Spleen (tissue), 11 donors: ENCODE data around the gene SEMA4C. TPM values are rescaled to one million over a fixed set of nuclear protein-coding genes. Genes with fewer than 3 reads are reported as not detected.

Experiments
- DNase-seq: peaks from one replicate; pipeline ENCODE4 v3.0.0-alpha.2; 2020
- H3K27ac ChIP-seq, 8 donors: fragments of 200-600 bp; sonication (generic) in 7 of 8; 1 replicate in 4 of 8; 2 replicates in 4 of 8; pipeline versions ENCODE4 v1.5.0 to v1.8.0; 2016 to 2021; ENCODE audit warnings: inconsistent platforms in 4 of 8, mild to moderate bottlenecking in 4 of 8, moderate library complexity in 1 of 8
- H3K27me3 ChIP-seq, 7 donors: fragments of 200-600 bp; sonication (generic) in 6 of 7; replicated peaks in 1 of 7; 1 replicate in 4 of 7; 2 replicates in 3 of 7; pipeline versions ENCODE4 v1.5.0 to v1.8.0; 2016 to 2021; ENCODE audit warnings: inconsistent platforms in 3 of 7, mild to moderate bottlenecking in 1 of 7
- H3K36me3 ChIP-seq, 6 donors: fragments of 200-600 bp; sonication (generic) in 5 of 6; 1 replicate in 4 of 6; 2 replicates in 2 of 6; pipeline versions ENCODE4 v1.5.0 to v1.8.0; 2016 to 2021; ENCODE audit warnings: inconsistent platforms in 2 of 6
- H3K4me1 ChIP-seq, 6 donors: fragments of 200-600 bp; sonication (generic) in 5 of 6; 1 replicate in 3 of 6; 2 replicates in 3 of 6; pipeline versions ENCODE4 v1.5.0 to v1.8.0; 2016 to 2021; ENCODE audit warnings: inconsistent platforms in 3 of 6
- H3K4me3 ChIP-seq, 8 donors: fragments of 200-600 bp; sonication (generic) in 7 of 8; 1 replicate in 4 of 8; 2 replicates in 4 of 8; pipeline versions ENCODE4 v1.5.0 to v1.8.0; 2016 to 2021; ENCODE audit warnings: inconsistent platforms in 4 of 8, mild to moderate bottlenecking in 4 of 8, moderate library complexity in 2 of 8
- H3K9me3 ChIP-seq, 8 donors: fragments of 200-600 bp; sonication (generic) in 7 of 8; 1 replicate in 4 of 8; 2 replicates in 4 of 8; pipeline versions ENCODE4 v1.5.0 to v1.8.0; 2016 to 2021; ENCODE audit warnings: inconsistent platforms in 4 of 8
- POLR2A ChIP-seq, 3 donors: fragments of 450-650 bp; IDR thresholded peaks; one replicate each; pipeline ENCODE4 v1.5.1; 2017; ENCODE audit warnings: antibody characterized with exemption in 3 of 3, mild to moderate bottlenecking in 1 of 3
- POLR2AphosphoS5 ChIP-seq, 3 donors: sonication (generic); formaldehyde crosslinking; IDR thresholded peaks; one replicate each; pipeline ENCODE4 v1.5.1; 2017; ENCODE audit warnings: antibody characterized with exemption in 3 of 3
- WGBS, 5 donors: extraction: QIAGEN DNeasy Blood & Tissue Kit in 3 of 5; methylation state at CpG; one replicate each; pipeline versions ENCODE4 v1.1.5 to v1.1.7; 2013 to 2018; 5-methylcytosine and 5-hydroxymethylcytosine counted together
- intact Hi-C: fragments of 100-400 bp; cut with DNase I; formaldehyde crosslinking; loops from one replicate; pipeline ENCODE4 v1.15.0; 2023; ENCODE audit warnings: low total_unique reads
- polyA plus RNA-seq, 3 donors: library from polyadenylated mRNA; stranded (reverse); fragments of 200-250 nt; gene quantifications; one replicate each; pipeline ENCODE4 v1.2.1, GENCODE V29; 2013
- total RNA-seq, 7 donors: library from RNA; depleted of rRNA in 3 of 7; stranded (reverse); fragments of >200 nt in 3 of 7; fragmentation: NEBNext Ultra II Directional in 4 of 7; extraction: Animal tissue kit (Norgen Biotek cat#: 25700) in 4 of 7; gene quantifications; one replicate each; pipeline versions ENCODE4 v1.1.0 to v1.2.1, GENCODE V29; 2016 to 2021
- TF ChIP-seq, protein P1 (sequence below), 11 experiments: fragments of 200-600 bp in 7 of 11; fragments of 450-650 bp in 4 of 11; sonication (generic) in 4 of 11; IDR thresholded peaks in 8 of 11; conservative IDR thresholded peaks in 3 of 11; 1 replicate in 7 of 11; 2 replicates in 4 of 11; pipeline versions ENCODE4 v1.4.0 to v1.8.0; 2016 to 2021; ENCODE audit warnings: antibody characterized with exemption in 11 of 11, inconsistent platforms in 4 of 11, mild to moderate bottlenecking in 1 of 11
- donor health status: healthy with polysubstance abuse.
- donor health status: DM: no; HTN: no; CAD: no; lungs with moderate emphysema.
- donor health status: DM: no; HTN: no; CAD: no.
- donor health status: Bipolar disorder and iron deficiency.
- donor health status: healthy.
- donor health status: DM: no; HTN: no; CAD: no.
- donor health status: DM: yes; HTN: yes; CAD: no.

The SEMA4C gene
- total and polyA plus RNA-seq, 10 donors: 6.1 to 205 (median 68.1) TPM

DNA sequence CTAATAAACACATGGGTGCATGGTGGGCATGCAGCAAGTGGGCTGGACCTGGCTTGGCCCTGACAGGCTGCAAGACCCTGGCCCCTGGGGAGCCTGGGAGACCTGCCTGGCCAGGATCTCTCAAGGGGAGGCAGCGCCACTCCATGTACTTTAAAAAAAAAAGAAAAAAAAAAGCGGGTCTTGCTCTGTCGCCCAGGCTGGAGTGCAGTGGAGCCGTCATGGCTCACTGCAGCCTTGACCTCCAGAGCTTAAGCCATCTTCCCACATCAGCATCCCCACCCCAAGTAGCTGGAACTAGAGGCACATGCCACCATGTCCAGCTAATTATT, 29.5 kb upstream of the SEMA4C start:
- DNase-seq: no peak
- intact Hi-C loops: no loop called here
- H3K36me3 ChIP-seq: no peaks in the 10 kb centered on the region
- H3K27ac ChIP-seq: peak overlapping the region in 4 of 8 donors; percentile 22 to 64 (median 44)
- TF ChIP-seq, protein P1, sequence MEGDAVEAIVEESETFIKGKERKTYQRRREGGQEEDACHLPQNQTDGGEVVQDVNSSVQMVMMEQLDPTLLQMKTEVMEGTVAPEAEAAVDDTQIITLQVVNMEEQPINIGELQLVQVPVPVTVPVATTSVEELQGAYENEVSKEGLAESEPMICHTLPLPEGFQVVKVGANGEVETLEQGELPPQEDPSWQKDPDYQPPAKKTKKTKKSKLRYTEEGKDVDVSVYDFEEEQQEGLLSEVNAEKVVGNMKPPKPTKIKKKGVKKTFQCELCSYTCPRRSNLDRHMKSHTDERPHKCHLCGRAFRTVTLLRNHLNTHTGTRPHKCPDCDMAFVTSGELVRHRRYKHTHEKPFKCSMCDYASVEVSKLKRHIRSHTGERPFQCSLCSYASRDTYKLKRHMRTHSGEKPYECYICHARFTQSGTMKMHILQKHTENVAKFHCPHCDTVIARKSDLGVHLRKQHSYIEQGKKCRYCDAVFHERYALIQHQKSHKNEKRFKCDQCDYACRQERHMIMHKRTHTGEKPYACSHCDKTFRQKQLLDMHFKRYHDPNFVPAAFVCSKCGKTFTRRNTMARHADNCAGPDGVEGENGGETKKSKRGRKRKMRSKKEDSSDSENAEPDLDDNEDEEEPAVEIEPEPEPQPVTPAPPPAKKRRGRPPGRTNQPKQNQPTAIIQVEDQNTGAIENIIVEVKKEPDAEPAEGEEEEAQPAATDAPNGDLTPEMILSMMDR (IDR thresholded peaks at IDR 0.05 in 8 of 11, conservative IDR thresholded peaks at IDR 0.05 in 3 of 11): no peak
- TF ChIP-seq POLR2A (IDR thresholded peaks at IDR 0.05): no peak
- no peak for TF ChIP-seq POLR2AphosphoS5 (IDR thresholded peaks at IDR 0.05)
- no peak overlapping the region for H3K4me3 ChIP-seq
- peaks cover 8 to 71% (median 42%) of the 10 kb centered on the region in 6 donors for H3K4me1 ChIP-seq
- 71 to 84% (median 75%) methylated on average over 4 of the region's 4 CpGs for WGBS, 5 donors
- H3K9me3 ChIP-seq: no peaks in the 10 kb centered on the region
- H3K27me3 ChIP-seq: no peaks in the 10 kb centered on the region

DNA sequence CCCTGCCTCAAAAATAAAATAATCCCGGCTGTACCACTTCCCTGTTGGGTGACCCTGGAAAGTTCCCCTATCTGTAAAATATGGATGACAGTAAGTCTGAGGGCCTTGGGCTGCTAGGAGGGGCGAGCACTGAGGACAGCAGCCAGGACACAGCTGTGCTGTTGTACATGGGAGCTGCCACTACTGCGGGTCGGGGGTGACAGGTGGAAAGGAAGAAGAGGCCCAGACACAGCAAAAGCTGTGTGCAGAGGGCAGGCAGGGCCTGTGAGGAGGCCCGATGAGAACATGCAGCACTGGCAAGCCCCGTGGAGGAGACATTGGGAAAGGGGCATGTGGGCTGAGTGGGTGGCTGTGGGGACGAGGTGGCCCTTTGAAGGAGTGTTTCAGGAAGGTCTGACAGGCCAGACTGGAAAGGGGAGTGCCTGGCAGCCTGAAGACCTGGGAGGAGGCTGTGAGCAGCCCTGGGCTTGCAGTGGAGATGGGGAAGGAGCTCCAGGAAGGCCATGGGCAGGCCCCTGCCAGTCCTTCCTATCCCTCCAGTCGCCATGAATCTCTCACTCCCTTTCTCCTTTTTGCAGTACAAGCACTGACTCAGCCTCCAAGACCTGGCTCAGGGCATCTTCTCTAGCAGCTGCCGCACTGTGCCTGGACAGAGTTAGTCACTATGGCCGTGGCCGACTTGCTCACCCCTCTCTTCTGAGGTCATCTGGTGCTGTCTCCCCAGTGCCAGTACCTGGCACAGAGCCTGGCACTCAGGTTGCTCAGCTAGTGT, 28.9 kb upstream of the SEMA4C start:
- H3K27me3 ChIP-seq: no peaks in the 10 kb centered on the region
- DNase-seq: no peak
- H3K4me1 ChIP-seq: peaks cover 8 to 69% (median 42%) of the 10 kb centered on the region in 6 donors
- no peaks in the 10 kb centered on the region for H3K36me3 ChIP-seq
- TF ChIP-seq, protein P1 (IDR thresholded peaks at IDR 0.05 in 8 of 11, conservative IDR thresholded peaks at IDR 0.05 in 3 of 11): no peak
- TF ChIP-seq POLR2A (IDR thresholded peaks at IDR 0.05) (no peak), POLR2AphosphoS5 (IDR thresholded peaks at IDR 0.05) (peak in 1 of 3 donors; percentile 6)
- no peak overlapping the region for H3K4me3 ChIP-seq
- no peaks in the 10 kb centered on the region for H3K9me3 ChIP-seq
- intact Hi-C loops: no loop called here
- peak overlapping the region in 6 of 8 donors; percentile 22 to 64 (median 42) for H3K27ac ChIP-seq
- WGBS, 5 donors: 63 to 74% (median 66%) methylated on average over 11 of the region's 11 CpGs

DNA sequence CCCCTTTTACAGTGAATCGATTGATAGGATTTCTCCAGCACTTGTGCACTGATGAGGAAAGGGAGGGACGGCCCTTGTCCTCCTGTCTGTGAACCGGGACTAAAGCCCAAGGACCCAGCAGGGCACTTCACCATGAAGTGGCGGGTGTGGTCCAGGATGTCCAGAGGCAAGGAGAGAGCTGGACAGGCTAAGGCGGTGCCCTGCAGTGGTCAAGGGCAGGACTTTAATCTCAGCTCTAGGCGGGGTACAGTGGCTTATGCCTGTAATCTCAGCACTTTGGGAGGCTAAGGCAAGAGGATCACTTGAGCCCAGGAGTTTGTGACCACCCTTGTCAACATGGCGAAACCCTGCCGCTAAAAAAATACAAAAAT, 28.2 kb upstream of the SEMA4C start:
- WGBS, 5 donors: 68 to 84% (median 81%) methylated on average over 8 of the region's 8 CpGs

DNA sequence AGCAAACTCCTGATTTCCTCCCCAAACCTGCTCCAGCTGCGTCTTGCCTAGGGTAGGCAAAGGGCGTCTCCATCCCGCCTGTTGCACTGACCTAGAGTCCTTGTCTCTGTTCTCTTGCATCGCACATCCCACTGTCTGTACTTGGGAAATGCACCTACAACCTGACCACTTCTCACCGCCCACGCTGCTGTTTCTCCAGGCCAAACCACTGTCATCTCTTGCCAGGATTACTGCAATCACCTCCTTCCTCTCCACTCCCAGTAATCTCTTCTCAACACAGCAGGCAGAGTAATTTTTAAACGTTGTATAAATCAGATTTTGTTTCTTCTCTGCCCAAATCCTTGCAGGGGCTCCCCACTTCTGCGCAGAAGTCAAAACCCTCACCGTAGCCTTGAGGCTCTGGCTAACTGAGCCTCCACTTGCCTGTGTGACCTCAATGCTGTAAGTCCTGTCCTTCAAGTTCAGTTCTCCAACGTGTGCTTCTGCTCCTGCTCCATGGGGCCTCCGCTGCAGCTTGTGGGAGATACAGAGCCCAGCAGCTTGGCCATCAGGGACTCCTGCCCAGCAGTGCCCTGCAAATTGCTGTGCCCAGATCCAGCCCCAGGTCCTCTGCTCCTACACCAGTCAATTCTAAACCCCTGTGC, 27.7 kb upstream of the SEMA4C start:
- intact Hi-C loops: no loop called here
- TF ChIP-seq POLR2A (IDR thresholded peaks at IDR 0.05) (no peak), POLR2AphosphoS5 (IDR thresholded peaks at IDR 0.05) (no peak)
- TF ChIP-seq, protein P1 (IDR thresholded peaks at IDR 0.05 in 8 of 11, conservative IDR thresholded peaks at IDR 0.05 in 3 of 11): no peak
- Histone ChIP-seq H3K27me3 (no peaks in the 10 kb centered on the region), H3K9me3 (no peaks in the 10 kb centered on the region), H3K27ac (peak overlapping the region in 4 of 8 donors; percentile 51 to 64 (median 57)), H3K4me1 (peaks cover 8 to 65% (median 42%) of the 10 kb centered on the region in 6 donors), H3K36me3 (peaks cover 0 to 4% (median 0%) of the 10 kb centered on the region in 6 donors), H3K4me3 (peak overlapping the region in 2 of 8 donors; percentile 10 to 27)
- 58 to 70% (median 64%) methylated on average over 11 of the region's 11 CpGs for WGBS, 5 donors
- no peak for DNase-seq

More for the DNA sequence above, 28.2 kb upstream of the SEMA4C start:
- H3K9me3 ChIP-seq: no peaks in the 10 kb centered on the region
- no peaks in the 10 kb centered on the region for H3K27me3 ChIP-seq
- H3K4me1 ChIP-seq: peaks cover 8 to 62% (median 42%) of the 10 kb centered on the region in 6 donors
- no peak for TF ChIP-seq POLR2A (IDR thresholded peaks at IDR 0.05)
- peak in 2 of 3 donors; percentile 15 to 58 for TF ChIP-seq POLR2AphosphoS5 (IDR thresholded peaks at IDR 0.05)
- peak overlapping the region in 5 of 8 donors; percentile 33 to 64 (median 52) for H3K27ac ChIP-seq
- H3K4me3 ChIP-seq: peak overlapping the region in 2 of 8 donors; percentile 10 to 27
- H3K36me3 ChIP-seq: peaks cover 0 to 4% (median 0%) of the 10 kb centered on the region in 6 donors
- DNase-seq: no peak
- intact Hi-C loops: no loop called here
